ENCODE results near the gene PDZD4. TPM values are rescaled to one million over a fixed set of nuclear protein-coding genes. Genes with fewer than 3 reads are reported as not detected.

Gene PDZD4
- total RNA-seq, 4 donors from 2014 or later: 2.0 to 6.3 (median 3.0) TPM

DNA sequence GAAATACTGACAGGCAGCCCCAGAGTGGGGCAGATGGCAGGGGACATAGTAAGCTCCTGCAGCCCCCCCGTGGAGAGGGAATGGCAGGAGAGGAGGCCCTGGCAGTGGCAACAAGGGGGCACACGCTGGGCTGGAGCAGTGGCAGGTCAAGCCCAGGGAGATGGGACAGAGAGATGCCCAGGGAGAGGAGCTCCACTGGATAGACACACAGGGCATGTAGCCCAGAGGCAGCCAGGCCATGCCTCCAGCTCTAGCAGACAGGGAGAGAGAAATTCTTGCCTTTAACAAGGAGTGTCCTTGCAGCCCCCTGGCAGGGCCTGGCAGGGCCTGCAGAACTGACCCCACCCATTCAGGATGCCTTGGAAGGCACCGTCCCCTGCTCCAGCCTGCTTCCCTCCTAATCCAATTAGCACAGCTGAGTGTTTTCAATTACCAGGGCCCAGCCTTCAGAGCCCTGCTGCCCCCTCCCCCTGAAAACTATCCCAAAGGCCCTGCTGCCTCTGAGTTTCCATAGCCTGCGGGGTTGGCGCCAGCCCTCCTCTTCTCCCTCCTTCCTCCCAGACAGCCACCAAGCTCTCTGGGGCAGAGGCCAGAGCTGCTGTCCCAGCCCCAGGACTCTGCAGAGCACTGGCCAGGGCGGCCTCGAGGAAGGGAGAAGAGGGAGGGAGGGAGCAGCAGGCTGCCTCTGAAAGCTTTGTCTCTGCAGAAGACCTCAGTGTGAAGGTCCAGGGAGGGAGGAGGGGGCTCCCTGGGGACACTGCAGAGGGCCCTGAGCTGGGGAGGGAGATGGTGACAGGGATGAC lies 43.1 kb upstream of the PDZD4 start:
- Histone ChIP-seq H3K9me3 (no peaks in the 10 kb centered on the region), H3K4me1 (no peaks in the 10 kb centered on the region), H3K36me3 (no peaks in the 10 kb centered on the region), H3K27ac (no peak overlapping the region), H3K4me3 (no peak overlapping the region), H3K27me3 (peaks cover 18% of the 10 kb centered on the region)
- no peak for DNase-seq (ENCODE audit: low spot score in 2 of 2)
- TF ChIP-seq POLR2AphosphoS5 (IDR thresholded peaks at IDR 0.05): no peak
- no peak for TF ChIP-seq EP300 (IDR thresholded peaks at IDR 0.05)
- TF ChIP-seq POLR2A (IDR thresholded peaks at IDR 0.05): no peak
- TF ChIP-seq, protein P1, sequence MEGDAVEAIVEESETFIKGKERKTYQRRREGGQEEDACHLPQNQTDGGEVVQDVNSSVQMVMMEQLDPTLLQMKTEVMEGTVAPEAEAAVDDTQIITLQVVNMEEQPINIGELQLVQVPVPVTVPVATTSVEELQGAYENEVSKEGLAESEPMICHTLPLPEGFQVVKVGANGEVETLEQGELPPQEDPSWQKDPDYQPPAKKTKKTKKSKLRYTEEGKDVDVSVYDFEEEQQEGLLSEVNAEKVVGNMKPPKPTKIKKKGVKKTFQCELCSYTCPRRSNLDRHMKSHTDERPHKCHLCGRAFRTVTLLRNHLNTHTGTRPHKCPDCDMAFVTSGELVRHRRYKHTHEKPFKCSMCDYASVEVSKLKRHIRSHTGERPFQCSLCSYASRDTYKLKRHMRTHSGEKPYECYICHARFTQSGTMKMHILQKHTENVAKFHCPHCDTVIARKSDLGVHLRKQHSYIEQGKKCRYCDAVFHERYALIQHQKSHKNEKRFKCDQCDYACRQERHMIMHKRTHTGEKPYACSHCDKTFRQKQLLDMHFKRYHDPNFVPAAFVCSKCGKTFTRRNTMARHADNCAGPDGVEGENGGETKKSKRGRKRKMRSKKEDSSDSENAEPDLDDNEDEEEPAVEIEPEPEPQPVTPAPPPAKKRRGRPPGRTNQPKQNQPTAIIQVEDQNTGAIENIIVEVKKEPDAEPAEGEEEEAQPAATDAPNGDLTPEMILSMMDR (IDR thresholded peaks at IDR 0.05): no peak
- 30% methylated on average over 2 of the region's 7 CpGs for WGBS

DNA sequence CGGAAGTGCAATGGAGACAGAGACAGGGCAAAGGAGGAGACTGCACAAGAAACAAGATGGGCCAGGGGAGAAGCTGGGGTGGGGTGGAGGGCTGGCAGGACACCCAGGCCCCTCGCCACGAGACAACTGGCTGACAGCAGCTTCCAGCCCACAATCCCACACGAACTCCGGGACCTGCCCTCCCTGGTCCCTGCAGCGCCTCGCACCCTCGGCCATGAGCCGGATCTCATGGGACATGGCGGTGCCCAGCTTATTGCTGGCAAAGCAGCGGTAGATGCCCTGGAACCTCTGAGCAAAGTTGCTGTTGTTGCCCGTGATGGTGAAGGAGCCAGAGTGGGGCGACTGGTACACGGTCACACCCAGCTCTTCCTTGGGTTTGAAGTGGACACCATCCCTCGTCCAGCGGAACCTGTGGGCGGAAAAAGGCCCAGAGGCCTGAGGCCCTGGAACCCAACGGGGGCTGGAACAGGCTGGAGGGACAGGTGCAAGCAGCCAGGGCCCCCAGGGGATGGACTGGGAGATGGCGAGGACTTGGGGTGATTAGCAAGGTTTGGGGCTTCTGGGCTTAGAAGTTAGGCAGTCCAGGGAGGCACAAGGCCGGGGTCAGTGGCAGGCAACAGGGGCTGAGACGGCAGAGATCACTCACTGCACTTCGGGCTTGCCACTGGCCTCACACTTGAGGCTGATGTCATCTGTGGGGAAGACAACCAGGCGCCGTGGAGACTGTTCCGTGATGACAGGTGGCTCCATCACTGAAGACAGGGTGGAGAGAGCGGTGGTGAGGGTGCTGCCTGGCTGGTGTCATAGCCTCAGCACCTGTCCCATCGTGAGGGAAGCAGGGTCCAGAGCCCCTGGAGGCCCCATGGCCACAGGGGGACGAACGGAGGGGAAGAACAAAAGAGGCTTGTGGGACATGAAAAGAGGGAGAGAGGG lies 41.9 kb upstream of the PDZD4 start:
- DNase-seq (ENCODE audit: low spot score in 2 of 2): no peak
- H3K36me3 ChIP-seq: no peaks in the 10 kb centered on the region
- no peaks in the 10 kb centered on the region for H3K4me1 ChIP-seq
- H3K4me3 ChIP-seq: no peak overlapping the region
- WGBS: 77% methylated on average over 27 of the region's 29 CpGs
- H3K27ac ChIP-seq: no peak overlapping the region
- TF ChIP-seq EP300 (IDR thresholded peaks at IDR 0.05): no peak
- TF ChIP-seq, protein P1 (IDR thresholded peaks at IDR 0.05): no peak
- no peak for TF ChIP-seq POLR2A (IDR thresholded peaks at IDR 0.05)
- TF ChIP-seq POLR2AphosphoS5 (IDR thresholded peaks at IDR 0.05): no peak
- peaks cover 10% of the 10 kb centered on the region for H3K27me3 ChIP-seq
- H3K9me3 ChIP-seq: no peaks in the 10 kb centered on the region

DNA sequence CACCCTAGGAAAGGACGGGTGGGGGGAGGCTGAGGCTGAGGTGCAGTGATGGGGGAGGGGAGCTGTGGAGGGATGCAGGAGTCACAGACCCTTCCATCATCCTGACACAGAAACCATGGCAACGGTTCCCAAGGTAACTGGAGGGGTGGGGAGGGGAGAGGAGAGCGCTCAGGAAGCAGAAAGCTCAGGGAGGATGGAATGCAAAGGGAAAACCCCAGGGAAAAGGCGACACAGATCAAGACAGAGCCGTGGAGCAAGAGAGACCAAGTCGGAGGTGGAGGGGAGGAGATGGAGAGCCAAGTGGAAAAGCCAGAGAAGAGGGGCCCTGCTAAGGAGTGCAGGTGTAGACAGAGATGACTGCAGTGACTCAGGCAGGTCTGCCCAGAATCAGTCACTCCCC lies 41.1 kb upstream of the PDZD4 start:
- Histone ChIP-seq H3K27me3 (peaks cover 10% of the 10 kb centered on the region), H3K9me3 (no peaks in the 10 kb centered on the region), H3K4me1 (no peaks in the 10 kb centered on the region), H3K4me3 (no peak overlapping the region), H3K27ac (no peak overlapping the region), H3K36me3 (no peaks in the 10 kb centered on the region)
- no peak for DNase-seq (ENCODE audit: low spot score in 2 of 2)
- WGBS: 45% methylated on average over 6 of the region's 6 CpGs
- TF ChIP-seq POLR2AphosphoS5 (IDR thresholded peaks at IDR 0.05) (no peak), POLR2A (IDR thresholded peaks at IDR 0.05) (no peak), EP300 (IDR thresholded peaks at IDR 0.05) (no peak)
- TF ChIP-seq, protein P1 (IDR thresholded peaks at IDR 0.05): no peak

DNA sequence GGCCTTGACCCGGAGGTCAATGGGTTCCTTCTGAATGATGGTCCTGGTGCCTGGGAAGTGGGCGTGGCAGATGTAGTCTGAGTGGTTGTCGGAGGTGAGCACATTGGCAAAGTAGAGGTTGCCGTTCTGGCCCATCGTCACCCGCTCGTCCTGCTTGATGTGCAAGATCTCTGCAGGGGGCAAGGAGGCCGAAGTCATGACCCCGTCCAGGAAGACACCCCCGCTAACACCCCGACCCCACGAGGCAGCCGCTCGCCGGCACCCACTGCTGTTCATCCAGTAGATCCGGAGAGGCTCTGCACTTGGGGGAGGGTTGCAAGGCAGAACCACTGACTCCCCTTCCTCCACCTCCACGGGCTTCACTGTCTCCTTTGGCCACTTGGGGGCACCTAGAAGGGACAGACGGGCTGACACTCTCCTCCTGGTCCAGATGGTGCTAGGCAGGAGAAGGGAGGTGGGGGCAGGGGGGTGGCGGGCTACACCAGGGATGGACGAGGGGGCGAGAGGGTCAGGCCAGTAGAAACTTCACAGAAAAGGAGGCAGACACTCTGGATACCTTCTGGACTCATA lies 40.5 kb upstream of the PDZD4 start:
- Histone ChIP-seq H3K4me1 (no peaks in the 10 kb centered on the region), H3K9me3 (no peaks in the 10 kb centered on the region), H3K4me3 (no peak overlapping the region), H3K36me3 (no peaks in the 10 kb centered on the region), H3K27ac (no peak overlapping the region), H3K27me3 (peaks cover 10% of the 10 kb centered on the region)
- WGBS: 52% methylated on average over 20 of the region's 21 CpGs
- no peak for TF ChIP-seq POLR2A (IDR thresholded peaks at IDR 0.05)
- TF ChIP-seq, protein P1 (IDR thresholded peaks at IDR 0.05): no peak
- no peak for TF ChIP-seq EP300 (IDR thresholded peaks at IDR 0.05)
- TF ChIP-seq POLR2AphosphoS5 (IDR thresholded peaks at IDR 0.05): no peak
- no peak for DNase-seq (ENCODE audit: low spot score in 2 of 2)
